Measurements from ENCODE around the gene WNK2. TPM values are rescaled to one million over a fixed set of nuclear protein-coding genes. Genes with fewer than 3 reads are reported as not detected.

WNK2 gene
- total RNA-seq, 4 donors from 2014 or later = 18.6 to 89.9 (median 40.8) TPM

GRCh38 chr9:93234600-93234999 lies 50.7 kb downstream of the WNK2 start:
- H3K27ac ChIP-seq (replicated peaks in 1 of 4) = no peak overlapping the region
- peaks cover 25 to 51% (median 46%) of the 10 kb centered on the region in 4 donors for H3K4me1 ChIP-seq
- H3K4me3 ChIP-seq = no peak overlapping the region
- TF ChIP-seq POLR2A (IDR thresholded peaks at IDR 0.05; ENCODE audit: low read depth) (no peak), CTCF (IDR thresholded peaks at IDR 0.05) (no peak), EP300 (IDR thresholded peaks at IDR 0.05) (no peak), POLR2AphosphoS5 (IDR thresholded peaks at IDR 0.05) (no peak)
- 94% methylated on average over 12 of the region's 15 CpGs for WGBS
- no peaks in the 10 kb centered on the region for H3K9me3 ChIP-seq
- DNase-seq (ENCODE audit: extremely low spot score) = no peak
- peaks cover under 1 to 24% (median 12%) of the 10 kb centered on the region in 4 donors for H3K36me3 ChIP-seq
- intact Hi-C loops (cut with DNase I) = no loop called here
- H3K27me3 ChIP-seq = no peaks in the 10 kb centered on the region

- 73% methylated on average over 16 of the region's 16 CpGs for WGBS
- TF ChIP-seq POLR2AphosphoS5 (IDR thresholded peaks at IDR 0.05) = no peak
- no peak for TF ChIP-seq POLR2A (IDR thresholded peaks at IDR 0.05; ENCODE audit: low read depth)
- no peak for TF ChIP-seq CTCF (IDR thresholded peaks at IDR 0.05)
- TF ChIP-seq EP300 (IDR thresholded peaks at IDR 0.05) = no peak
- peaks cover 21 to 44% (median 38%) of the 10 kb centered on the region in 4 donors for H3K4me1 ChIP-seq
- no peaks in the 10 kb centered on the region for H3K27me3 ChIP-seq
- no peak overlapping the region for H3K4me3 ChIP-seq
- intact Hi-C loops (cut with DNase I) = no loop called here
- H3K9me3 ChIP-seq = no peaks in the 10 kb centered on the region
- H3K27ac ChIP-seq (replicated peaks in 1 of 4) = no peak overlapping the region
- H3K36me3 ChIP-seq = peaks cover 3 to 29% (median 17%) of the 10 kb centered on the region in 4 donors
- DNase-seq (ENCODE audit: extremely low spot score) = no peak
Observed at GRCh38 chr9:93235300-93235960, 51.5 kb downstream of the WNK2 start.

- no peaks in the 10 kb centered on the region for H3K27me3 ChIP-seq
- H3K9me3 ChIP-seq = no peaks in the 10 kb centered on the region
- H3K27ac ChIP-seq (replicated peaks in 1 of 4) = no peak overlapping the region
- TF ChIP-seq POLR2A (IDR thresholded peaks at IDR 0.05; ENCODE audit: low read depth) = no peak
- no peak for TF ChIP-seq CTCF (IDR thresholded peaks at IDR 0.05)
- no peak for TF ChIP-seq POLR2AphosphoS5 (IDR thresholded peaks at IDR 0.05)
- no peak for TF ChIP-seq EP300 (IDR thresholded peaks at IDR 0.05)
- DNase-seq (ENCODE audit: extremely low spot score) = no peak
- H3K36me3 ChIP-seq = peaks cover 3 to 29% (median 17%) of the 10 kb centered on the region in 4 donors
- intact Hi-C loops (cut with DNase I) = no loop called here
- no peak overlapping the region for H3K4me3 ChIP-seq
- WGBS = 83% methylated on average over 15 of the region's 15 CpGs
- peaks cover 8 to 40% (median 29%) of the 10 kb centered on the region in 4 donors for H3K4me1 ChIP-seq
Observed at GRCh38 chr9:93236541-93237206, 52.7 kb downstream of the WNK2 start.

DNA sequence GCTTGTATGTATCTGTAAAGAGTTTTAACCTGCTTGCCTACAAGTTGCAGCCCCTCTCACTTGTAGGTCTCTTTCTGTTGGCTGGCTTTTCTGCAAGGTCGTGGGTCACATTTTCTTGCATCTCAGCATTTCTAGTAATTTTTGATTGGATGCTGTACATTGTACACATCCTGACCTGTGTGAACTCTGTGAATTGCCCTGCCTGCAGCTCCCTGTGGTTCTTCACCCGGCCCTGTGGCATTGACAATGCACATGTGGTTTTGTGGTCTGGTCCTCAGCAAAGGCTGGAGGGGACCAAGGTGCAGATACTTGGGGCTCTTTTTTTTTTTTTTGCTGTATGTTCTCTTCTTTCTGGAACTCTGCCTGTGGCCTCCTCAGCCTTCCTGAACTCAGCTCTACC lies 53.6 kb downstream of the WNK2 start:
- H3K36me3 ChIP-seq = peaks cover 3 to 31% (median 17%) of the 10 kb centered on the region in 4 donors
- 77% methylated on average over 2 of the region's 2 CpGs for WGBS
- no peak for TF ChIP-seq POLR2A (IDR thresholded peaks at IDR 0.05; ENCODE audit: low read depth)
- TF ChIP-seq POLR2AphosphoS5 (IDR thresholded peaks at IDR 0.05) = no peak
- no peak for TF ChIP-seq EP300 (IDR thresholded peaks at IDR 0.05)
- TF ChIP-seq CTCF (IDR thresholded peaks at IDR 0.05) = no peak

More for the DNA sequence above, 53.6 kb downstream of the WNK2 start:
- DNase-seq (ENCODE audit: extremely low spot score) = no peak
- Histone ChIP-seq H3K27ac (replicated peaks in 1 of 4) (no peak overlapping the region), H3K4me3 (no peak overlapping the region), H3K9me3 (no peaks in the 10 kb centered on the region), H3K4me1 (peaks cover 8 to 37% (median 27%) of the 10 kb centered on the region in 4 donors), H3K27me3 (no peaks in the 10 kb centered on the region)
- intact Hi-C loops (cut with DNase I) = no loop called here

All from esophagus muscularis mucosa (tissue), 4 donors.